Ectodermal cell (in vitro differentiated cells): Measurements from ENCODE around the gene ZNF175.
A peak's percentile ranks its signal among the peaks of the same experiment; 100 is the strongest.

Experiments
- H3K27ac ChIP-seq: 2 replicates; pipeline ENCODE4 v1.7.0; 2013; ENCODE audit warnings: mild to moderate bottlenecking, low read depth, low read length; ENCODE audit not compliant: insufficient read depth, poor library complexity, severe bottlenecking
- H3K27me3 ChIP-seq: 2 replicates; pipeline ENCODE4 v1.7.0; 2013; ENCODE audit warnings: mild to moderate bottlenecking, low read length; ENCODE audit not compliant: insufficient read depth, control insufficient read depth, poor library complexity, severe bottlenecking
- H3K36me3 ChIP-seq: one replicate; pipeline ENCODE4 v1.7.0; 2013; ENCODE audit warnings: low read length; ENCODE audit not compliant: control insufficient read depth, insufficient read depth
- H3K4me1 ChIP-seq: one replicate; pipeline ENCODE4 v1.7.0; 2013; ENCODE audit warnings: low read length; ENCODE audit not compliant: control insufficient read depth, insufficient read depth
- H3K4me3 ChIP-seq: 2 replicates; pipeline ENCODE4 v1.7.0; 2013; ENCODE audit warnings: low read depth, low read length, control low read depth; ENCODE audit not compliant: insufficient read depth
- H3K9me3 ChIP-seq: 2 replicates; pipeline ENCODE4 v1.7.0; 2013; ENCODE audit warnings: mild to moderate bottlenecking, low read length, moderate library complexity; ENCODE audit not compliant: control insufficient read depth
- whole genome bisulfite sequencing, 2 experiments: methylation state at CpG; one replicate each; pipeline ENCODE4 v1.1.7; 2013; ENCODE audit warnings: missing lambda C conversion rate in 2 of 2; 5-methylcytosine and 5-hydroxymethylcytosine counted together

ZNF175 gene

GRCh38 chr19:51587264-51588191 lies 16.4 kb downstream of the ZNF175 start:
- H3K27me3 ChIP-seq: no peaks in the 10 kb centered on the region
- H3K4me3 ChIP-seq: no peak overlapping the region
- H3K27ac ChIP-seq: no peak overlapping the region
- H3K9me3 ChIP-seq: no peaks in the 10 kb centered on the region
- 90 to 94% methylated on average over 8 to 9 of the region's 9 CpGs for WGBS, 2 experiments
- peaks cover 23% of the 10 kb centered on the region for H3K36me3 ChIP-seq
- no peaks in the 10 kb centered on the region for H3K4me1 ChIP-seq

GRCh38 chr19:51589511-51589910 lies 18.4 kb downstream of the ZNF175 start:
- H3K9me3 ChIP-seq: no peaks in the 10 kb centered on the region
- H3K27ac ChIP-seq: no peak overlapping the region
- no peaks in the 10 kb centered on the region for H3K4me1 ChIP-seq
- WGBS, 2 experiments: 95 to 98% methylated on average over 2 of the region's 2 CpGs
- H3K4me3 ChIP-seq: no peak overlapping the region
- no peaks in the 10 kb centered on the region for H3K27me3 ChIP-seq
- peaks cover 23% of the 10 kb centered on the region for H3K36me3 ChIP-seq

GRCh38 chr19:51590441-51590840 lies 19.4 kb downstream of the ZNF175 start:
- WGBS, 2 experiments: 95% methylated on average over 3 of the region's 3 CpGs
- no peak overlapping the region for H3K4me3 ChIP-seq

GRCh38 chr19:51592521-51592920 lies 21.4 kb downstream of the ZNF175 start:
- no CpG with 5 or more reads among the region's 1 CpG for WGBS, 2 experiments
- Histone ChIP-seq H3K4me3 (no peak overlapping the region), H3K4me1 (no peaks in the 10 kb centered on the region)

More at GRCh38 chr19:51590441-51590840, 19.4 kb downstream of the ZNF175 start:
- Histone ChIP-seq H3K9me3 (no peaks in the 10 kb centered on the region), H3K27me3 (no peaks in the 10 kb centered on the region), H3K36me3 (peaks cover 23% of the 10 kb centered on the region), H3K27ac (no peak overlapping the region), H3K4me1 (no peaks in the 10 kb centered on the region)

GRCh38 chr19:51593138-51593890 lies 22.2 kb downstream of the ZNF175 start:
- Histone ChIP-seq H3K4me3 (peak overlapping the region; percentile 66), H3K27me3 (no peaks in the 10 kb centered on the region), H3K36me3 (no peaks in the 10 kb centered on the region), H3K4me1 (no peaks in the 10 kb centered on the region), H3K27ac (no peak overlapping the region), H3K9me3 (no peaks in the 10 kb centered on the region)
- whole genome bisulfite sequencing, 2 experiments: 54 to 66% methylated on average over 9 to 10 of the region's 10 CpGs

More at GRCh38 chr19:51592521-51592920, 21.4 kb downstream of the ZNF175 start:
- Histone ChIP-seq H3K27me3 (no peaks in the 10 kb centered on the region), H3K36me3 (peaks cover 4% of the 10 kb centered on the region), H3K27ac (no peak overlapping the region), H3K9me3 (no peaks in the 10 kb centered on the region)

GRCh38 chr19:51593969-51594773 lies 23.1 kb downstream of the ZNF175 start:
- WGBS, 2 experiments: 1 to 2% methylated on average over 61 of the region's 61 CpGs

GRCh38 chr19:51594774-51595109 lies 23.7 kb downstream of the ZNF175 start:
- no peaks in the 10 kb centered on the region for H3K9me3 ChIP-seq
- peak overlapping the region; percentile 66 for H3K4me3 ChIP-seq
- no peak overlapping the region for H3K27ac ChIP-seq
- no peaks in the 10 kb centered on the region for H3K4me1 ChIP-seq
- no peaks in the 10 kb centered on the region for H3K27me3 ChIP-seq
- WGBS, 2 experiments: 42 to 48% methylated on average over 6 of the region's 6 CpGs
- no peaks in the 10 kb centered on the region for H3K36me3 ChIP-seq

More at GRCh38 chr19:51593969-51594773, 23.1 kb downstream of the ZNF175 start:
- H3K27ac ChIP-seq: no peak overlapping the region
- no peaks in the 10 kb centered on the region for H3K4me1 ChIP-seq
- no peaks in the 10 kb centered on the region for H3K9me3 ChIP-seq
- no peaks in the 10 kb centered on the region for H3K27me3 ChIP-seq
- H3K4me3 ChIP-seq: peak overlapping the region; percentile 66
- H3K36me3 ChIP-seq: no peaks in the 10 kb centered on the region

GRCh38 chr19:51595190-51596175 lies 24.4 kb downstream of the ZNF175 start:
- Histone ChIP-seq H3K4me1 (no peaks in the 10 kb centered on the region), H3K4me3 (no peak overlapping the region), H3K36me3 (no peaks in the 10 kb centered on the region), H3K9me3 (no peaks in the 10 kb centered on the region), H3K27me3 (no peaks in the 10 kb centered on the region), H3K27ac (no peak overlapping the region)
- 88 to 91% methylated on average over 8 of the region's 8 CpGs for WGBS, 2 experiments
